Heart left ventricle (tissue), 16 donors: ENCODE data around the gene MPZL3. TPM values are rescaled to one million over a fixed set of nuclear protein-coding genes. Genes with fewer than 3 reads are reported as not detected.
A peak's percentile ranks its signal among the peaks of the same experiment; 100 is the strongest.

Source experiments
- ATAC-seq, 4 donors: fragments of 200-7000 bp; cut with Tn5 transposase; one replicate each; pipeline ENCODE4 v1.9.1; 2020 to 2022; ENCODE audit warnings: moderate library complexity in 4 of 4, mild to moderate bottlenecking in 3 of 4, moderate number of reproducible peaks in 1 of 4
- DNase-seq, 5 donors: peaks; one replicate each; pipeline ENCODE4 v3.0.0-alpha.2; 2020
- H3K27ac ChIP-seq, 12 donors: fragments of 200-600 bp; sonication (generic) in 4 of 12; one replicate each; pipeline versions ENCODE4 v1.5.0 to v1.8.0; 2016 to 2022; ENCODE audit warnings: mild to moderate bottlenecking in 2 of 12
- H3K27me3 ChIP-seq, 9 donors: fragments of 200-600 bp; sonication (generic) in 2 of 9; one replicate each; pipeline versions ENCODE4 v1.5.1 to v1.8.0; 2016 to 2022; ENCODE audit warnings: mild to moderate bottlenecking in 3 of 9
- H3K36me3 ChIP-seq, 9 donors: fragments of 200-600 bp; sonication (generic) in 2 of 9; one replicate each; pipeline versions ENCODE4 v1.5.0 to v1.8.0; 2018 to 2022; ENCODE audit warnings: mild to moderate bottlenecking in 2 of 9
- H3K4me1 ChIP-seq, 12 donors: fragments of 200-600 bp; sonication (generic) in 4 of 12; one replicate each; pipeline versions ENCODE4 v1.5.0 to v1.8.0; 2016 to 2022; ENCODE audit warnings: mild to moderate bottlenecking in 3 of 12
- H3K4me3 ChIP-seq, 12 donors: fragments of 200-600 bp; sonication (generic) in 4 of 12; one replicate each; pipeline versions ENCODE4 v1.5.0 to v1.8.0; 2017 to 2022; ENCODE audit warnings: mild to moderate bottlenecking in 9 of 12, moderate library complexity in 4 of 12
- H3K9me3 ChIP-seq, 12 donors: fragments of 200-600 bp; sonication (generic) in 4 of 12; one replicate each; pipeline versions ENCODE4 v1.5.0 to v1.8.0; 2016 to 2022; ENCODE audit warnings: mild to moderate bottlenecking in 1 of 12
- POLR2A ChIP-seq, 2 donors: fragments of 450-650 bp; IDR thresholded peaks; one replicate each; pipeline ENCODE4 v1.6.1; 2017; ENCODE audit warnings: antibody characterized with exemption in 2 of 2, mild to moderate bottlenecking in 2 of 2, moderate library complexity in 2 of 2
- WGBS, 4 donors: extraction: QIAGEN DNeasy Blood & Tissue Kit in 2 of 4; methylation state at CpG; one replicate each; pipeline versions ENCODE4 v1.1.5 to v1.1.7; 2013 to 2018; 5-methylcytosine and 5-hydroxymethylcytosine counted together
- intact Hi-C, 10 donors: fragments of 100-400 bp; cut with DNase I; formaldehyde crosslinking; loops; one replicate each; pipeline versions ENCODE4 v1.11.1 to v1.14.2; 2022
- polyA plus RNA-seq, 2 donors: library from polyadenylated mRNA; stranded (reverse); fragments of 200-250 nt; gene quantifications; one replicate each; pipeline ENCODE4 v1.2.3, GENCODE V29; 2013
- total RNA-seq, 9 donors: library from RNA; depleted of rRNA in 2 of 9; stranded (reverse); fragments of >200 nt in 2 of 9; fragmentation: NEBNext Ultra II Directional in 3 of 9; extraction: Animal tissue kit (Norgen Biotek cat#: 25700) in 3 of 9; gene quantifications; one replicate each; pipeline versions ENCODE4 v1.1.0 to v1.2.4, GENCODE V29; 2016 to 2023
- TF ChIP-seq, protein P1 (sequence below), 12 donors: fragments of 200-600 bp; sonication (generic) in 4 of 12; IDR thresholded peaks; one replicate each; pipeline versions ENCODE4 v1.5.0 to v1.8.0; 2018 to 2022; ENCODE audit warnings: antibody characterized with exemption in 12 of 12, mild to moderate bottlenecking in 5 of 12
- donor health status: ischemic (EF 13 %, LVEDD 7.1; RV severe dilation, severe dysfunction).
- donor health status: healthy with polysubstance abuse.
- donor health status: DM: no; HTN: yes; CAD: no.
- donor health status: DM: no; HTN: no; CAD: no.
- donor health status: ischemic (EF 25% LVEDD 6.9; RV normal size, moderate dysfunction).
- donor health status: ischemic (EF 25% LVEDD 5.7; RV mildly dilated, moderate dysfunction).
- donor health status: healthy.
- donor health status: DM: yes; HTN: yes; CAD: no.
- donor health status: ischemic (EF 35%, LVEDD 5.7; RV mildly dilated, moderate dysfunction).
- donor health status: nonischemic (EF 11% LVEDD 7.7; RV severe dilation, severe dysfunction).
- donor health status: DM: yes; HTN: yes; CAD: no.
- donor health status: PGD.
- donor health status: ischemic (EF 29% LVEDD 5.4; RV normal size, mild dysfunction).
- donor health status: nonischemic (EF 23%, LVEDD 6.1; RV moderate dilation, normal function).

The MPZL3 gene
- total and polyA plus RNA-seq, 11 donors: 1.3 to 6.2 (median 3.3) TPM

DNA sequence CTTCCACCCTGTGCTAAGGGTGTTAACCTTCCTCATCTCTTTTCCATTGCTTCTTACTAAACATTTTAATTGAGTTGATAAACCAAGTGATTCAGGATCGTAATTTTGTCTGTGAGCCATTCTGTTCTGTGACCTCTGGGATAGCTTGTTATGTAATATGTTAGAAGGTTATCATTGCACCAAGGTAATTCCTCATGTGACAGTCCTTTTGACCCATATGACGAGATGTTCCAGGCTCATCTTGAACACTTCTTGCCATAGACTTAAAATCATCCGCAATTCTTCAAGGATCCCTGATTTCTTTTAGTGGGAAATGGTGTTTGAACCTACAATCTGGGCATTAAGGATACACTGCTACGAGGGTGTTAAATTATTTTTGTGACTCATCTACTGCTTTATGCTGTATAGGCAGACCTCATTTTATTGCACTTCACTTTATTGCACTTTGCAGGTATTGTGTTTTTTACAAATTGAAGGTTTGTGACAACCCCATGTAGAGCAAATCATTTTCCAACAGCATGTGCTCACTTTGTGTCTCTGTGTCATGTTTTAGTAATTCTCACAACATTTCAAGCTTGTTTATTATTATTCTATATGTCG is 31.0 kb upstream of the MPZL3 start:
- Histone ChIP-seq H3K36me3 (no peaks in the 10 kb centered on the region), H3K27ac (no peak overlapping the region), H3K4me3 (no peak overlapping the region), H3K27me3 (no peaks in the 10 kb centered on the region), H3K9me3 (peaks cover 0 to 4% (median 0%) of the 10 kb centered on the region in 12 donors), H3K4me1 (no peaks in the 10 kb centered on the region)
- TF ChIP-seq, protein P1, sequence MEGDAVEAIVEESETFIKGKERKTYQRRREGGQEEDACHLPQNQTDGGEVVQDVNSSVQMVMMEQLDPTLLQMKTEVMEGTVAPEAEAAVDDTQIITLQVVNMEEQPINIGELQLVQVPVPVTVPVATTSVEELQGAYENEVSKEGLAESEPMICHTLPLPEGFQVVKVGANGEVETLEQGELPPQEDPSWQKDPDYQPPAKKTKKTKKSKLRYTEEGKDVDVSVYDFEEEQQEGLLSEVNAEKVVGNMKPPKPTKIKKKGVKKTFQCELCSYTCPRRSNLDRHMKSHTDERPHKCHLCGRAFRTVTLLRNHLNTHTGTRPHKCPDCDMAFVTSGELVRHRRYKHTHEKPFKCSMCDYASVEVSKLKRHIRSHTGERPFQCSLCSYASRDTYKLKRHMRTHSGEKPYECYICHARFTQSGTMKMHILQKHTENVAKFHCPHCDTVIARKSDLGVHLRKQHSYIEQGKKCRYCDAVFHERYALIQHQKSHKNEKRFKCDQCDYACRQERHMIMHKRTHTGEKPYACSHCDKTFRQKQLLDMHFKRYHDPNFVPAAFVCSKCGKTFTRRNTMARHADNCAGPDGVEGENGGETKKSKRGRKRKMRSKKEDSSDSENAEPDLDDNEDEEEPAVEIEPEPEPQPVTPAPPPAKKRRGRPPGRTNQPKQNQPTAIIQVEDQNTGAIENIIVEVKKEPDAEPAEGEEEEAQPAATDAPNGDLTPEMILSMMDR (IDR thresholded peaks at IDR 0.05): no peak
- TF ChIP-seq POLR2A (IDR thresholded peaks at IDR 0.05): no peak
- intact Hi-C loops: no loop called here
- WGBS, 4 donors: 76 to 79% (median 77%) methylated on average over 5 of the region's 5 CpGs
- DNase-seq (no peak), ATAC-seq (no peak)

DNA sequence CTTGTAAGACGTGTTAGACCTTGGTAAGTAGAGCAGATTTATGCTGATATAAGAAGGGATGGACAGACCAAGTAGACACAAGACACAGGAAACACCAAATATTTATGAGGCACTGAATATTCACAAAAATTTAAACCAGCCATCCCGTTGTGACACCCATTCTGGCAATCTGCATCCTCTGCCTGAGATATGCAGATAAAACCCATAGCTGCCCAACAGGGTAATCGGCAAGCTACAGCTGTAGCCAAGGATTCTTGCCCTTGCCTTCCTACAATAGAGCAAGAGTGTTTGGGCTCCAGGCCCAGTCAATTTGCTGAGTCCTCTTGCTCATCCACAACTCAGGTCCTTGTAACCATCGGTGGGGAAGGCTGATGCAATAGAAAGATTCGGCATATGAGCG is 30.4 kb upstream of the MPZL3 start:
- H3K4me1 ChIP-seq: peaks cover 0 to 5% (median 0%) of the 10 kb centered on the region in 12 donors
- H3K27ac ChIP-seq: no peak overlapping the region
- no peaks in the 10 kb centered on the region for H3K27me3 ChIP-seq
- ATAC-seq (no peak), DNase-seq (no peak)
- 70 to 90% (median 72%) methylated on average over 6 of the region's 6 CpGs for WGBS, 4 donors
- intact Hi-C loops: no loop called here
- H3K36me3 ChIP-seq: no peaks in the 10 kb centered on the region
- H3K4me3 ChIP-seq: no peak overlapping the region
- peaks cover 0 to 4% (median 0%) of the 10 kb centered on the region in 12 donors for H3K9me3 ChIP-seq
- TF ChIP-seq, protein P1 (IDR thresholded peaks at IDR 0.05): no peak
- no peak for TF ChIP-seq POLR2A (IDR thresholded peaks at IDR 0.05)

DNA sequence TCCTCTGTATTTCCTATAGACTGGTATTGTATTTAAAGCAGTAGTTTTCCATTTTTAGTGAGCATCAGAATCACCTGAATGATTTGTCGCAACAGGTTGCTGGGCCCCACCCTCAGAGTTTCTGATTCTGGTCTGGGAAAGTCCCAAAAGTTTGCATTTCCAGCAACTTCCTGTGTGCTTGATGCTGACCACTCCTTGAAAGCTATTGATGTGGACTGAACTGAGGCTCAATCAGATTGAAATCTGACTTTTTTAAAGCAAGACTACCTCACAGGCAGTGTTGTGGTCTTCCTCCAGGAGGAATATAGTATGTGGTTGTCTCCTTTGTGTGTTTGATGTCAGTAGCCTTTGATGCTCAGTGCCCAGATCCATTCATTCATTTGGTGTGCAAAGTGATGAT is 29.1 kb upstream of the MPZL3 start:
- peaks cover 0 to 4% (median 0%) of the 10 kb centered on the region in 12 donors for H3K9me3 ChIP-seq
- no peak overlapping the region for H3K27ac ChIP-seq
- H3K4me1 ChIP-seq: peaks cover 0 to 10% (median 0%) of the 10 kb centered on the region in 12 donors
- H3K4me3 ChIP-seq: no peak overlapping the region
- no peaks in the 10 kb centered on the region for H3K36me3 ChIP-seq
- intact Hi-C loops: no loop called here
- 73 to 86% (median 77%) methylated on average over 1 of the region's 1 CpG for WGBS, 4 donors
- no peaks in the 10 kb centered on the region for H3K27me3 ChIP-seq
- DNase-seq: no peak
- TF ChIP-seq, protein P1 (IDR thresholded peaks at IDR 0.05): no peak
- no peak for TF ChIP-seq POLR2A (IDR thresholded peaks at IDR 0.05)
- ATAC-seq: no peak

DNA sequence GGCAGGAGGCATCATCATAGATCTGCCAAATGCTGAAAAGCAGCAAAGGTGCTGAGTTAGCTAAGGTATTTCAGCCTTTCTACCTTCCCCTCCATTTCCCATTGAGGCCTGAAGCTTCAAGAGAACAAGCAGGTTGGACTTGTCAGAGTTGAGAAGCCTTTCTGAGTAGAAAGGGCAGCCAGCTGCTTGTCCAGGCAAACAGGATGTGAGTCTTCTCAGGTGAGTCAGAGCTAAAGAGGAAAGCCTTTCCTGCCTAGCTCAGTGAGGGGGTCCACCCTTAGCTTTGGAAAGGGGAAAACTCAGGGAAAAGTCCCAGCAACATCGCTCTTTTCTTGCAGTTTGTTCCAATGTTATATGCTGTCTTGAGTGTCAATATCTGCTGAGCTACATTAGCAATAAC is 25.1 kb upstream of the MPZL3 start:
- no peaks in the 10 kb centered on the region for H3K9me3 ChIP-seq
- ATAC-seq: peak in 2 of 4 donors; percentile 66 to 75
- no peaks in the 10 kb centered on the region for H3K36me3 ChIP-seq
- H3K4me3 ChIP-seq: no peak overlapping the region
- WGBS, 4 donors: 71 to 80% (median 78%) methylated on average over 1 of the region's 1 CpG
- peak in 1 of 2 donors; percentile 35 for TF ChIP-seq POLR2A (IDR thresholded peaks at IDR 0.05)
- TF ChIP-seq, protein P1 (IDR thresholded peaks at IDR 0.05): no peak
- no peak for DNase-seq
- intact Hi-C loops: no loop called here
- H3K27me3 ChIP-seq: peaks cover 0 to 4% (median 0%) of the 10 kb centered on the region in 9 donors
- H3K27ac ChIP-seq: peak overlapping the region in 2 of 12 donors; percentile 11 to 50
- peaks cover 0 to 16% (median 0%) of the 10 kb centered on the region in 12 donors for H3K4me1 ChIP-seq
